HG02588 (cell line): ENCODE results near the gene BUD31.
"Not testable (repeated sequence)": the region's sequence is repeated elsewhere in the genome, so short reads cannot be mapped to it uniquely, and the experiment has no call there.

Source experiments
- ATAC-seq: cut with Tn5 transposase; IDR thresholded peaks from one replicate; pipeline ENCODE4 v1.9.1; 2021; ENCODE audit warnings: mild to moderate bottlenecking, moderate library complexity; ENCODE audit not compliant: unreplicated experiment

The BUD31 gene

GRCh38 chr7:99408379-99409191 is at the start of gene BUD31, which contains the start of gene PDAP1:
TSS of gene BUD31 (plus strand) at chr7:99408969. CDS start at chr7:99411093, 2,124 bp downstream.
TSS of gene PDAP1 (minus strand) at chr7:99408597. CDS start at chr7:99408548, 49 bp downstream.
- ATAC-seq: peak; percentile 68

DNA sequence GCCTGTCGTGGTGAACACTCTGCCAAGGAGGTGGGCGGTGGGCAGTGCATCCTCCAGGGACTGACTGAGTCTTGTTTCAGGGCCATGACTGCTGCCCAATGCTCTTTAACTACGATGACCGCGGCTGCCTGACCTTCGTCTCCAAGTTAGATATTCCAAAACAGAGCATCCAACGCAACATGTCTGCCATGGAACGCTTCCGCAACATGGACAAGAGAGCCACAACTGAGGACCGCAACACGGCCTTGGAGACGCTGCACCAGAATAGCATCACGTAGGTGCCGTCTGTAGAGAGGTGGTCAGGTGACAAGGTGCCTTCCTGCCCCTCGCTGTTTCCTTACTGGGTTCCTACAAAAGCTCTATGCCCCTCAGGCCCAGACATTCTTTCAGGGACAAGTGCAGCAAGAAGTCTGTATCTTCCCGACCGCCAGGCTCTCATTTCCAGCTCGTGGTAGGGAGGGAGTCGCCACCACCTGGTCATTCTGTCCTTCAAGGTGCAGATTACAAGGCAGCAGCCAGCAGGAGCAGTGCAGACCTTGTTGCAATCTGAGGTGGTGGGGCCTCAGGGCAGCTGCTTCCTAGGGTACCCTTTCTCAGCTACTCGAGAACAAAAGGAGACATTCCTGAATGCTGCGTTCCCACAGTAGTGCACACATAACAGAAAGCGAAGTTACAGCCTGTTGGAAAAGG is 49.2 kb upstream of the BUD31 start:
- no peak for ATAC-seq

DNA sequence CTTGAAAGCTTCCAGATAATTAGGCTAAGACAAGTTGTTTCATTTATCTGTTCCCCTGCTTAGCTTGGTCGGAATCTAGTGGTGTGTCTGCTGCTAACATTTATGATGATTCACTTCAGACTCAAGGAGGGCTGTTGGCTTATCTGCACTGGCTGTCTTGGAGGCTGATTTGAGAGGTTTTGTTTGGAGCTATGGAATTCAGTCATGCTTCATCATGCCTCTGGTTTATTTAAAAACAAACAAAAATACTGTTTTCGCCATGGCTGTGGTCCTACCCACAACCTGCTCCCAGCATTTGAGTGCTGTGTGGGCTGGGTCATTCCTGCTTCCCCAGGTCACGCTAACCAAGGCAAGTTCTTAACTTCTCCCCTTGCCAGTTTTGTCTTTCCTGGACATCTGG is 46.0 kb upstream of the BUD31 start:
- ATAC-seq: no peak

DNA sequence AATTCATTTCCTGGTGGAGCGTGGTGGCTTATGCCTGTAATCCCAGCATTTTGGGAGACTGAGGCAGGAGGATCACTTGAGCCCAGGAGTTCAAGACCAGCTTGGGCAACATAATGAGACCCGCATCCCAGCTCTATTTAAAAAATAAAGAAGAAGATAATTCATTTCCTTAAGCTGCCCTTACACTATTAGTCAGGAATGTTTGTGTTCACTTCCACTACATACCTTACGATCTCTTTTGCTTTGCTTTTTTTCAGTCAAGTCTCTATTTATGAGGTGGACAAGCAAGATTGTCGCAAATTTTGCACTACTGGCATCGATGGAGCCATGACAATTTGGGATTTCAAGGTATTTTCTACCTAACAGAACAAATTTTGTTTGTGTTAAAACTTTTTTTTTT is 45.5 kb upstream of the BUD31 start:
- ATAC-seq: no peak

DNA sequence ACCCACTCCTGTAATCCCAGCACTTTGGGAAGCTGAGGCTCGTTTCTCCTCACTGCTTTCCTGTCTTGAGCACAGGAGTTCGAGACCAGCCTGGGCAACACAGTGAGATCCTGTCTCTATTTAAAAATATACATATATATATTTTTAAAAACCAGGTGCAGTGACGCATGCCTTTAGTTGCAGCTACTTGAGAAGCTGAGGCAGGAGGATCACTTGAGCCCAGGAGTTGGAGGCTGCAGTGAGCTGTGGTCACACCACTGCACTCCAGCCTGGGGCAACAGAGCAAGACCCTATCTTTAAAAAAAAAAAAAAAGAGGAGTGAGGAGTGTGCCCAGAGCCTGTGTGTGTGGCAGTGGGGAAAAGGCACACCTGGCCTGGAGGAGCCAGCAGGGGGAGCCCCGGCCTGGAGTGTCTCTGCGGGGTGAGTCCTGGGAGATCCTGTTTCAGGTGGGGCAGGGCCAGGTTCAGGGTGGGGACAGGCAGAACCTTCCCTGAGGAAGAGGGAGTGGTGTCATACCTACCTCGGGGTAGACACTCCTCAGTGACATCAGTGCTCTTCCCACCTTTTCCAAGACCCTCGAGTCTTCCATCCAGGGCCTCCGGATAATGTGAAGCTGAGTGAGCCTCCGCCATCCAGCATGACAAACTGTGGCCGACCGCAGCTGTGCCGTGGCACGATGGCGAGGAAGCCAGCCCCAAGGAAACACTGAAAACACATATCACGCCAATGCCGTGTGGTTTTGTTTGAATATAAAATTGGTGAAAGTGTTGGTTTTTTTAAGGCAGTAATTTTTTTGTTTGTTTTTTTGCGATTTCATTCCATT is 43.2 kb upstream of the BUD31 start:
- ATAC-seq: no peak

DNA sequence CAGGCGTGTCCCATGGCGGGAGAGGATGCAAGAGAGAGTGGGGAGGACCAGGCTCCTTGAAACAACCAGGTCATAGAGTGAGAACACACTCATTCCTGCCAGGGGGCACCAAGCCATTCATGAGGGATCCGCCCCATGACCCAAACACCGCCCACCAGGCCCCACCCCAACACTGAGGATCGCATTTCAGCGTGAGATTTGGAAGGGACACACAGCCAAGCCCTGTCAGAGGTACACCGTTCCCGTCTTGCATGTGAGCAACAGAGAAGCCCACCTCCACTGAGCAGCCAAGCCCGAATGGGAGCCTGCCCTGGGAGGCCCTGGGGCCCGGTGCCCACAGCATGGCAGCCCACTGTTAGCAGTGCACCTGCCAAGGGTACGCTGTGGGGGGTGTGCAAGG is 42.1 kb upstream of the BUD31 start:
- no peak for ATAC-seq

GRCh38 chr7:99368750-99369389 is 39.9 kb upstream of the BUD31 start:
- no peak for ATAC-seq

GRCh38 chr7:99369767-99370391 is 38.9 kb upstream of the BUD31 start:
- no peak for ATAC-seq

- no peak for ATAC-seq
Measured at GRCh38 chr7:99371376-99371920, 37.3 kb upstream of the BUD31 start.

GRCh38 chr7:99372275-99373090 is 36.3 kb upstream of the BUD31 start:
- ATAC-seq: no peak

- no peak for ATAC-seq
Measured at GRCh38 chr7:99373091-99374066, 35.4 kb upstream of the BUD31 start.

- peak; percentile 60 for ATAC-seq
Measured at GRCh38 chr7:99374111-99375064, 34.4 kb upstream of the BUD31 start, which contains the start of gene ARPC1B. TSS of gene ARPC1B (plus strand) at chr7:99374730. CDS start at chr7:99385715, 10,985 bp downstream.

DNA sequence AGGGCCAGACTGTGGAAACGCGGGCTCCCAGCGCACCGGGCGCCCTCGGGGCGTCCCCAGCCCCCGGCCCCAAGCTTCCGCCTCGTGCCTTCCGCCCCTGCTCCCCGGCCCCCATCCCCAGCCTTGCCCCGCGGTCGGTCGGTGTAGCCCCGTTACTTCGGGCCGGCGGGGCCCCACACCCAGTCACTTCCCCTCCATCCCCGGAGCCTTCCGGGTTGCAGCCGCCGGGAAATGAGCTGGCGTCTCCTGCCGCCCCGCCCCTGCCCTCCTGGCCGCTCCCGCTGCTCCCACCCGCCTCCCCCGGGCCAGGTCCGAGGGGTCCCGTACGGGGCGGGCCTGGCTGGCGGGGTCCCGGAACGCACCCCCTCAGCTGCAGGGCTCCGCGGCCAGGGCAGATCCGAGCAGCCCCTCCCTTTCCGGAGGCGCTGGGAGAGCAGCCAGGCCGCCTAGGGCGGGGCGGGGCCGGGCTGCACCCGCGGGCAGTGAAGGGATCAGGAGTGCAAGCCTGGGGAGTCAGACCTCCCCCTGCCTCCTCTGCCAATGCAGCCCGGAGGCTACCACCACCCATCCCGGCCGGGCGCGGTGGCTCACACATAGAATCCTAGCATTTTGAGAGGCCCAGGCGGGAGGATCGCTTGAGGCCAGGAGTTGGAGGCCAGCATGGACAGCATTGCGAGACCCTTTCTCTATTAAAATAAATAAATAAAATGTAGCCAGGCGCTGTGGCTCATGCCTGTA is 33.5 kb upstream of the BUD31 start:
- ATAC-seq: peak; percentile 47

DNA sequence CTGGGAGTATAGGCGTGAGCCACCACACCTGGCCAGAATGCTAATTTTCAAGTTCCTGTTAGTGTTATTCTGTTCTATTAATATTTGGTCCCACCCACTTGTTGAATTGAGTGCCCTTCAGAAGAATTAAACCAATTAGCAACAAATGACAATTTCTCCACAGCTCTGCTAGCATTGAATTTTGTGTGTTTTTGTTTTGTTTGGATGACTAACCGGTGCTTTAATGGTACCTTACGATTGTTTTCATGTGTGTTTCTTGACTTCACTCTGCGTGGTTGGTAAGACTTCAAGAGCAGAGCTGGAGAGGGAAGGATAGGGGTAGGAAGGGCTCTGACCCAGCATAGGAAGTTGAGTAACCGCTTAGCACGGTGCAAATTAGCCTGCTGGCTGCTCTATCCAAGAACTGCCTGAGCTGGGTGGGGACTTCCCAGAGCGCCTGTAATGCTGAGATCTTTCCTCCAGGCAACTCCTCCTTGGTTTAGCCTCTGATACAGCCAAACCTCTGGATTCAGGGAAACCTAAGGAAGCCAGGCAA is 29.7 kb upstream of the BUD31 start:
- ATAC-seq: no peak

- ATAC-seq: not testable (repeated sequence)
Measured at GRCh38 chr7:99379693-99380031, 29.1 kb upstream of the BUD31 start.
